SK-N-SH treated with all-trans-retinoic acid at 6 μM for 48 hours (cell line): ENCODE results near the gene MPDU1.

Experiments
- ATAC-seq: fragments of 200-7000 bp; cut with Tn5 transposase; 3 replicates; pipeline ENCODE4 v1.9.1; 2020; ENCODE audit warnings: mild to moderate bottlenecking, moderate library complexity
- ARNTL ChIP-seq: fragments of 450-650 bp; formaldehyde crosslinking; IDR thresholded peaks from 2 replicates; pipeline ENCODE4 v1.5.0; 2020; ENCODE audit warnings: low read depth, mild to moderate bottlenecking, moderate library complexity, borderline replicate concordance
- BACH2 ChIP-seq: fragments of 250-450 bp; sonication (Bioruptor Pico); IDR thresholded peaks from 2 replicates; pipeline ENCODE4 v1.9.0; 2021; ENCODE audit warnings: mild to moderate bottlenecking, borderline replicate concordance
- CSDC2 ChIP-seq: fragments of 250-450 bp; sonication (Bioruptor Pico); IDR thresholded peaks from 2 replicates; pipeline ENCODE4 v1.5.0; 2020; ENCODE audit warnings: mild to moderate bottlenecking, moderate library complexity
- ESRRG ChIP-seq: fragments of 250-450 bp; sonication (Bioruptor Pico); IDR thresholded peaks from 2 replicates; pipeline ENCODE4 v1.6.1; 2021; ENCODE audit warnings: mild to moderate bottlenecking
- GLIS3 ChIP-seq: fragments of 250-450 bp; sonication (Bioruptor Pico); IDR thresholded peaks from 2 replicates; pipeline ENCODE4 v1.5.0; 2020; ENCODE audit warnings: mild to moderate bottlenecking, moderate library complexity
- ISL1 ChIP-seq: fragments of 250-450 bp; sonication (Bioruptor Pico); IDR thresholded peaks from 2 replicates; pipeline ENCODE4 v2.1.2; 2022; ENCODE audit warnings: mild to moderate bottlenecking, moderate library complexity
- OSR1 ChIP-seq: fragments of 250-450 bp; sonication (Bioruptor Pico); IDR thresholded peaks from 2 replicates; pipeline ENCODE4 v1.8.0; 2022; ENCODE audit warnings: moderate library complexity, mild to moderate bottlenecking, inconsistent platforms
- RARB ChIP-seq: fragments of 250-450 bp; sonication (Bioruptor Pico); IDR thresholded peaks from 2 replicates; pipeline ENCODE4 v1.8.0; 2021; ENCODE audit warnings: mild to moderate bottlenecking, moderate library complexity
- SNAI2 ChIP-seq: fragments of 250-450 bp; sonication (Bioruptor Pico); IDR thresholded peaks from 2 replicates; pipeline ENCODE4 v1.5.0; 2020; ENCODE audit warnings: mild to moderate bottlenecking, moderate library complexity
- ZC3H10 ChIP-seq: fragments of 250-450 bp; sonication (Bioruptor Pico); IDR thresholded peaks from 2 replicates; pipeline ENCODE4 v1.5.1; 2021; ENCODE audit warnings: mild to moderate bottlenecking, moderate library complexity
- ZFP3 ChIP-seq: fragments of 250-450 bp; sonication (Bioruptor Pico); IDR thresholded peaks from 2 replicates; pipeline ENCODE4 v1.5.0; 2020; ENCODE audit warnings: mild to moderate bottlenecking, moderate library complexity
- ZNF565 ChIP-seq: fragments of 450-650 bp; formaldehyde crosslinking; conservative IDR thresholded peaks from 2 replicates; pipeline ENCODE4 v1.5.0; 2020; ENCODE audit warnings: low read depth, mild to moderate bottlenecking, moderate library complexity
- ZNF70 ChIP-seq: fragments of 450-650 bp; formaldehyde crosslinking; IDR thresholded peaks from 2 replicates; pipeline ENCODE4 v1.5.0; 2020; ENCODE audit warnings: mild to moderate bottlenecking, moderate library complexity
- ZNF8 ChIP-seq: fragments of 450-650 bp; formaldehyde crosslinking; IDR thresholded peaks from 2 replicates; pipeline ENCODE4 v1.5.0; 2020; ENCODE audit warnings: mild to moderate bottlenecking, moderate library complexity
- TF ChIP-seq, protein P1 (sequence below): fragments of 250-450 bp; sonication (Bioruptor Pico); IDR thresholded peaks from 2 replicates; pipeline ENCODE4 v1.5.0; 2020; ENCODE audit warnings: mild to moderate bottlenecking, moderate library complexity
- TF ChIP-seq, protein P2 (sequence below): fragments of 250-450 bp; sonication (Bioruptor Pico); IDR thresholded peaks from 2 replicates; pipeline ENCODE4 v1.8.0; 2021; ENCODE audit warnings: low read depth, mild to moderate bottlenecking, moderate library complexity, borderline replicate concordance
- TF ChIP-seq, protein P3 (sequence below): fragments of 250-450 bp; sonication (Bioruptor Pico); IDR thresholded peaks from 2 replicates; pipeline ENCODE4 v1.5.1; 2020; ENCODE audit warnings: low read depth, mild to moderate bottlenecking, moderate library complexity
- TF ChIP-seq, protein P4 (sequence below): fragments of 250-450 bp; sonication (Bioruptor Pico); IDR thresholded peaks from 2 replicates; pipeline ENCODE4 v1.5.1; 2021; ENCODE audit warnings: mild to moderate bottlenecking, moderate library complexity

Gene MPDU1

DNA sequence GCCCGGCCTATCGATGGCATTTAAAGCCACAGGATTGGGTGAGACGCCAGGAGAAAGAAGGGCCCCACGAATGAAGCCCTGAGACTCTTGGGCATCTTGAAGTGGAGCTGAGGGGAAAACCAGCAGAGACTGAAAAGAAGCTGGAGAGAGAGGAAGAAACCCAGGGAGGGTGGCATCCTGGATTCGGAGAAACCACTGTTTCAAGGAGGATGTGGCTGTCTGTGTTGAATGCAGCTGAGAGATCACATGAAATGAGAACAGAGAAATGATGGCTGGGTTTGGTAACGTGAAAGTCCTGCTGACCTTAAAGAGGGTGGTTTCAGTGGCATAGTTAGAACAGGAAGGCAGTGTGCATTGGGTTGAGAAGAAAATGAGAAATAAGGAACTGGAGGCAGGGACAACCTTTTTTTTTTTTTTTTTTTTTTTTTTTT lies 31.0 kb upstream of the MPDU1 start:
- no peak for ATAC-seq
- TF ChIP-seq, protein P1, sequence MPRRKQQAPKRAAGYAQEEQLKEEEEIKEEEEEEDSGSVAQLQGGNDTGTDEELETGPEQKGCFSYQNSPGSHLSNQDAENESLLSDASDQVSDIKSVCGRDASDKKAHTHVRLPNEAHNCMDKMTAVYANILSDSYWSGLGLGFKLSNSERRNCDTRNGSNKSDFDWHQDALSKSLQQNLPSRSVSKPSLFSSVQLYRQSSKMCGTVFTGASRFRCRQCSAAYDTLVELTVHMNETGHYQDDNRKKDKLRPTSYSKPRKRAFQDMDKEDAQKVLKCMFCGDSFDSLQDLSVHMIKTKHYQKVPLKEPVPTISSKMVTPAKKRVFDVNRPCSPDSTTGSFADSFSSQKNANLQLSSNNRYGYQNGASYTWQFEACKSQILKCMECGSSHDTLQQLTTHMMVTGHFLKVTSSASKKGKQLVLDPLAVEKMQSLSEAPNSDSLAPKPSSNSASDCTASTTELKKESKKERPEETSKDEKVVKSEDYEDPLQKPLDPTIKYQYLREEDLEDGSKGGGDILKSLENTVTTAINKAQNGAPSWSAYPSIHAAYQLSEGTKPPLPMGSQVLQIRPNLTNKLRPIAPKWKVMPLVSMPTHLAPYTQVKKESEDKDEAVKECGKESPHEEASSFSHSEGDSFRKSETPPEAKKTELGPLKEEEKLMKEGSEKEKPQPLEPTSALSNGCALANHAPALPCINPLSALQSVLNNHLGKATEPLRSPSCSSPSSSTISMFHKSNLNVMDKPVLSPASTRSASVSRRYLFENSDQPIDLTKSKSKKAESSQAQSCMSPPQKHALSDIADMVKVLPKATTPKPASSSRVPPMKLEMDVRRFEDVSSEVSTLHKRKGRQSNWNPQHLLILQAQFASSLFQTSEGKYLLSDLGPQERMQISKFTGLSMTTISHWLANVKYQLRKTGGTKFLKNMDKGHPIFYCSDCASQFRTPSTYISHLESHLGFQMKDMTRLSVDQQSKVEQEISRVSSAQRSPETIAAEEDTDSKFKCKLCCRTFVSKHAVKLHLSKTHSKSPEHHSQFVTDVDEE (CRISPR knock-in tag): no peak
- TF ChIP-seq ZNF565 (CRISPR knock-in tag): no peak
- TF ChIP-seq, protein P2, sequence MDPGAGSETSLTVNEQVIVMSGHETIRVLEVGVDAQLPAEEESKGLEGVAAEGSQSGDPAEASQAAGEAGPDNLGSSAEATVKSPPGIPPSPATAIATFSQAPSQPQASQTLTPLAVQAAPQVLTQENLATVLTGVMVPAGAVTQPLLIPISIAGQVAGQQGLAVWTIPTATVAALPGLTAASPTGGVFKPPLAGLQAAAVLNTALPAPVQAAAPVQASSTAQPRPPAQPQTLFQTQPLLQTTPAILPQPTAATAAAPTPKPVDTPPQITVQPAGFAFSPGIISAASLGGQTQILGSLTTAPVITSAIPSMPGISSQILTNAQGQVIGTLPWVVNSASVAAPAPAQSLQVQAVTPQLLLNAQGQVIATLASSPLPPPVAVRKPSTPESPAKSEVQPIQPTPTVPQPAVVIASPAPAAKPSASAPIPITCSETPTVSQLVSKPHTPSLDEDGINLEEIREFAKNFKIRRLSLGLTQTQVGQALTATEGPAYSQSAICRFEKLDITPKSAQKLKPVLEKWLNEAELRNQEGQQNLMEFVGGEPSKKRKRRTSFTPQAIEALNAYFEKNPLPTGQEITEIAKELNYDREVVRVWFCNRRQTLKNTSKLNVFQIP (CRISPR knock-in tag): no peak
- no peak for TF ChIP-seq ARNTL (CRISPR knock-in tag)
- no peak for TF ChIP-seq RARB (CRISPR knock-in tag)
- TF ChIP-seq ZNF8 (CRISPR knock-in tag): no peak
- no peak for TF ChIP-seq BACH2 (CRISPR knock-in tag)

DNA sequence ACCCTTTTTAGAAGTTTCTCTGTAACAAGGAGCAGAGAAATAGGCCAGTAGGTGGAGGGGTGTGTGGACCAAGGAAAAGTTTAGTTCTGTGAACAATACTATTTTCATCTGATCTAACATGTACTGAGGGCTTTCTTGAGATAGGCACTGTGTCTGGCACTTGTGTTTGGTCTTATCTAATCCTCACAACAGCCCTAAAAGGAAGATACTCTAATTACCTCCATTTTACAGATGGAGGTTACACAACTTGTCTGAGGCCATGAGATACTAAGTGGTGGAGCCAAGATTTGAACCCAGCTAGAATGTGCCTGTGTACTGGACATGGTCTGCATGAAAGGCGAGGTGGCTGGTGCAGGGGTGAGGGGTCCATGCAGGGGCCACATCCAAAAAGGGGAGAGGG lies 30.3 kb upstream of the MPDU1 start:
- no peak for ATAC-seq
- TF ChIP-seq ESRRG (no peak), OSR1 (CRISPR knock-in tag) (no peak), RARB (CRISPR knock-in tag) (no peak), ZNF565 (CRISPR knock-in tag) (no peak), ISL1 (CRISPR knock-in tag) (no peak), ARNTL (CRISPR knock-in tag) (no peak), ZNF70 (CRISPR knock-in tag) (no peak), GLIS3 (CRISPR knock-in tag) (no peak), ZC3H10 (CRISPR knock-in tag) (no peak), ZNF8 (CRISPR knock-in tag) (no peak), BACH2 (CRISPR knock-in tag) (no peak), CSDC2 (CRISPR knock-in tag) (no peak), ZFP3 (CRISPR knock-in tag) (no peak)
- TF ChIP-seq, protein P3, sequence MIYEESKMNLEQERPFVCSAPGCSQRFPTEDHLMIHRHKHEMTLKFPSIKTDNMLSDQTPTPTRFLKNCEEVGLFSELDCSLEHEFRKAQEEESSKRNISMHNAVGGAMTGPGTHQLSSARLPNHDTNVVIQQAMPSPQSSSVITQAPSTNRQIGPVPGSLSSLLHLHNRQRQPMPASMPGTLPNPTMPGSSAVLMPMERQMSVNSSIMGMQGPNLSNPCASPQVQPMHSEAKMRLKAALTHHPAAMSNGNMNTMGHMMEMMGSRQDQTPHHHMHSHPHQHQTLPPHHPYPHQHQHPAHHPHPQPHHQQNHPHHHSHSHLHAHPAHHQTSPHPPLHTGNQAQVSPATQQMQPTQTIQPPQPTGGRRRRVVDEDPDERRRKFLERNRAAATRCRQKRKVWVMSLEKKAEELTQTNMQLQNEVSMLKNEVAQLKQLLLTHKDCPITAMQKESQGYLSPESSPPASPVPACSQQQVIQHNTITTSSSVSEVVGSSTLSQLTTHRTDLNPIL: no peak
- TF ChIP-seq, protein P4, sequence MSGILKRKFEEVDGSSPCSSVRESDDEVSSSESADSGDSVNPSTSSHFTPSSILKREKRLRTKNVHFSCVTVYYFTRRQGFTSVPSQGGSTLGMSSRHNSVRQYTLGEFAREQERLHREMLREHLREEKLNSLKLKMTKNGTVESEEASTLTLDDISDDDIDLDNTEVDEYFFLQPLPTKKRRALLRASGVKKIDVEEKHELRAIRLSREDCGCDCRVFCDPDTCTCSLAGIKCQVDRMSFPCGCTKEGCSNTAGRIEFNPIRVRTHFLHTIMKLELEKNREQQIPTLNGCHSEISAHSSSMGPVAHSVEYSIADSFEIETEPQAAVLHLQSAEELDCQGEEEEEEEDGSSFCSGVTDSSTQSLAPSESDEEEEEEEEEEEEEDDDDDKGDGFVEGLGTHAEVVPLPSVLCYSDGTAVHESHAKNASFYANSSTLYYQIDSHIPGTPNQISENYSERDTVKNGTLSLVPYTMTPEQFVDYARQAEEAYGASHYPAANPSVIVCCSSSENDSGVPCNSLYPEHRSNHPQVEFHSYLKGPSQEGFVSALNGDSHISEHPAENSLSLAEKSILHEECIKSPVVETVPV (CRISPR knock-in tag): no peak
- TF ChIP-seq, protein P2 (CRISPR knock-in tag): no peak

DNA sequence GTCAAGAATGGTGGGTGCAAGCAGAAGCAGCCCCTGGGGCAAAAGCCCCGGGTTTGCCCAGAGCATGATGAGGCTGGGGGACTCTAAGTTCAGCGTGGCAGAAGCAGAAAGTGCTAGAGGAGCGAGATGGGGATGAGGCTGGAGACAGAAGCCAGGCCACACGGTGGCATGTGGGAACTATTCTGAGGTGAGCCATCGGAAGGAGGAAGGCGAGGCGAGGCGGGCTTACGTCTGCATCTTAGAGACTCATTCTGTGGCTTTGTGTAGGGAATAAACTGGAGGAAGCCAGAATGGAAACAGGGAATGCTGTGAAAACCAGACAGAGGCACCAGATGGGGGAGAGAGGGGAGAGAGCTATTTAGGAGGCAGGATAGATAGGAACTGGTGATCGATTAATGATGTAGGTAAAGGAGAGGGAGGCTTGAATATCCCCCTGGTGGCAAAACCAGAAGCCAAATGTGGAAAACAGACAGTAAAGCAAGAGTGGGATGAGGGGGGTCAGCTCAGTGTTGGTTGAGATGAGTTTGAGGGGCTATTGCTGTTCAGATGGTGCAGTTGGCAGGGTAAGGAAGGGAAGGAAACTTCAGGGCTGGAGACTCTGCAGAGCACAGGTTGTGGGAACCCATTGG lies 28.2 kb upstream of the MPDU1 start:
- no peak for ATAC-seq
- TF ChIP-seq ZFP3 (CRISPR knock-in tag): no peak
- no peak for TF ChIP-seq ZC3H10 (CRISPR knock-in tag)
- TF ChIP-seq SNAI2 (CRISPR knock-in tag): no peak
- TF ChIP-seq ZNF565 (CRISPR knock-in tag): no peak
- no peak for TF ChIP-seq ARNTL (CRISPR knock-in tag)
- TF ChIP-seq, protein P2 (CRISPR knock-in tag): no peak
- TF ChIP-seq OSR1 (CRISPR knock-in tag): no peak
- TF ChIP-seq, protein P4 (CRISPR knock-in tag): no peak
